Calu3 (cell line): Measurements from ENCODE around the gene CNTN1. TPM values are rescaled to one million over a fixed set of nuclear protein-coding genes. Genes with fewer than 3 reads are reported as not detected.

ENCODE experiments used
- BruUV-seq: library from RNA; stranded (reverse); fragments of 400-500 nt; replicated peaks from 2 replicates; lab custom pipeline; 2021; lab: Mats Ljungman, UMichigan
- CTCF ChIA-PET: fragments of 300-600 bp; sonication (Branson Sonifier 250); formaldehyde crosslinking; loops from one replicate; lab custom pipeline; 2022; ENCODE audit warnings: antibody characterized with exemption; lab: Charles Lee
- DNase-seq: peaks from one replicate; pipeline ENCODE4 v3.0.0; 2022
- H3K27ac Mint-ChIP-seq: one replicate; pipeline ENCODE4 v1.8.0; 2022; ENCODE audit warnings: mixed read lengths; ENCODE audit not compliant: unreplicated experiment
- H3K27me3 Mint-ChIP-seq: one replicate; pipeline ENCODE4 v1.8.0; 2022; ENCODE audit warnings: mixed read lengths; ENCODE audit not compliant: unreplicated experiment
- H3K36me3 Mint-ChIP-seq: one replicate; pipeline ENCODE4 v1.8.0; 2022; ENCODE audit warnings: mild to moderate bottlenecking, moderate library complexity, mixed read lengths; ENCODE audit not compliant: insufficient read depth, unreplicated experiment
- H3K4me1 Mint-ChIP-seq: one replicate; pipeline ENCODE4 v1.8.0; 2022; ENCODE audit warnings: mild to moderate bottlenecking, low read depth, mixed read lengths; ENCODE audit not compliant: unreplicated experiment
- H3K4me3 Mint-ChIP-seq: one replicate; pipeline ENCODE4 v1.8.0; 2022; ENCODE audit warnings: mild to moderate bottlenecking, low read depth, moderate library complexity, mixed read lengths; ENCODE audit not compliant: unreplicated experiment
- H3K9me3 Mint-ChIP-seq: one replicate; pipeline ENCODE4 v1.8.0; 2022; ENCODE audit warnings: low read depth, mixed read lengths; ENCODE audit not compliant: unreplicated experiment
- intact Hi-C: fragments of 100-400 bp; cut with micrococcal nuclease; formaldehyde crosslinking; loops from one replicate; pipeline ENCODE4 v1.10.0; 2022; ENCODE audit not compliant: unreplicated experiment
- total RNA-seq: library from RNA; stranded (reverse); gene quantifications from 2 replicates; pipeline ENCODE4 v1.2.3, GENCODE V29; 2022
- TF ChIP-seq, protein P1 (sequence below): fragments of 200-600 bp; IDR thresholded peaks from one replicate; pipeline ENCODE4 v1.8.0; 2022; ENCODE audit warnings: antibody characterized with exemption; ENCODE audit not compliant: unreplicated experiment

CNTN1 gene
- total RNA-seq, 1 experiment from 2014 or later, result not detected

- intact Hi-C loops, result no loop called here
- no TSS peak for BruUV-seq
- TF ChIP-seq, protein P1, sequence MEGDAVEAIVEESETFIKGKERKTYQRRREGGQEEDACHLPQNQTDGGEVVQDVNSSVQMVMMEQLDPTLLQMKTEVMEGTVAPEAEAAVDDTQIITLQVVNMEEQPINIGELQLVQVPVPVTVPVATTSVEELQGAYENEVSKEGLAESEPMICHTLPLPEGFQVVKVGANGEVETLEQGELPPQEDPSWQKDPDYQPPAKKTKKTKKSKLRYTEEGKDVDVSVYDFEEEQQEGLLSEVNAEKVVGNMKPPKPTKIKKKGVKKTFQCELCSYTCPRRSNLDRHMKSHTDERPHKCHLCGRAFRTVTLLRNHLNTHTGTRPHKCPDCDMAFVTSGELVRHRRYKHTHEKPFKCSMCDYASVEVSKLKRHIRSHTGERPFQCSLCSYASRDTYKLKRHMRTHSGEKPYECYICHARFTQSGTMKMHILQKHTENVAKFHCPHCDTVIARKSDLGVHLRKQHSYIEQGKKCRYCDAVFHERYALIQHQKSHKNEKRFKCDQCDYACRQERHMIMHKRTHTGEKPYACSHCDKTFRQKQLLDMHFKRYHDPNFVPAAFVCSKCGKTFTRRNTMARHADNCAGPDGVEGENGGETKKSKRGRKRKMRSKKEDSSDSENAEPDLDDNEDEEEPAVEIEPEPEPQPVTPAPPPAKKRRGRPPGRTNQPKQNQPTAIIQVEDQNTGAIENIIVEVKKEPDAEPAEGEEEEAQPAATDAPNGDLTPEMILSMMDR, result no peak
- Mint-ChIP-seq H3K4me1 (no peaks in the 10 kb centered on the region), H3K36me3 (no peaks in the 10 kb centered on the region), H3K27ac (no peak overlapping the region), H3K27me3 (no peaks in the 10 kb centered on the region), H3K9me3 (no peaks in the 10 kb centered on the region), H3K4me3 (no peak overlapping the region)
- DNase-seq, result no peak
- CTCF ChIA-PET, result no interaction called here
Measured at GRCh38 chr12:40937891-40938290, 245.7 kb downstream of the CNTN1 start.

DNA sequence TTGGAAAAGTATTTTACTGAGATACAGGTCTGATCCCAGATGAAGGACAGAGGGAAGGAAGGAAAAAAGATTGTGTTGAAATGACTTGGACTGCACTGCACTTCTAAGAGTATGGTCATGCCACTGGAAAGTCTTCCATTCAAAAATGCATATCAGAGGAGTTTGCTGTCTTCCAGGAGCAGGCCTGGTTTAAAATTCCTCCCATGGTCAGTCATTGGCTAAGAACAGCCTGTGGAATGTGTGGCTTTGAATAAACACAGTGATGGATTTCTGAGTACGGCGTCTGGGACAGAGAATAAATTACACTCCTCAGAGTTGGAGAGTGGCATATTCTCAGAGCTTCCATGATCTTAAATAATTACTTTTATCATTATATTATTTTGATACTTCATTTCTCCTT, 250.1 kb downstream of the CNTN1 start:
- DNase-seq, result no peak
- Mint-ChIP-seq H3K36me3 (no peaks in the 10 kb centered on the region), H3K4me3 (no peak overlapping the region), H3K27me3 (no peaks in the 10 kb centered on the region), H3K4me1 (no peaks in the 10 kb centered on the region), H3K27ac (no peak overlapping the region), H3K9me3 (no peaks in the 10 kb centered on the region)
- intact Hi-C loops, result no loop called here
- CTCF ChIA-PET, result interaction anchor here (0.5 kb wide), 1 partner anchor 32 kb away, joined by 3 read pairs; no protein-coding TSS in a partner anchor
- BruUV-seq, result no TSS peak
- TF ChIP-seq, protein P1, result no peak

- no TSS peak for BruUV-seq
- Mint-ChIP-seq H3K27ac (no peak overlapping the region), H3K4me1 (no peaks in the 10 kb centered on the region), H3K27me3 (no peaks in the 10 kb centered on the region), H3K36me3 (no peaks in the 10 kb centered on the region), H3K4me3 (no peak overlapping the region), H3K9me3 (no peaks in the 10 kb centered on the region)
- TF ChIP-seq, protein P1, result no peak
- no peak for DNase-seq
- CTCF ChIA-PET, result interaction anchor here (0.8 kb wide), 1 partner anchor 1078 kb away, joined by 3 read pairs; no protein-coding TSS in a partner anchor
- intact Hi-C loops, result loop anchor here (2.0 to 5.0 kb wide), 3 partner anchors 317 to 1157 kb away; no protein-coding TSS in a partner anchor
Measured at GRCh38 chr12:40945772-40946171, 253.5 kb downstream of the CNTN1 start.

DNA sequence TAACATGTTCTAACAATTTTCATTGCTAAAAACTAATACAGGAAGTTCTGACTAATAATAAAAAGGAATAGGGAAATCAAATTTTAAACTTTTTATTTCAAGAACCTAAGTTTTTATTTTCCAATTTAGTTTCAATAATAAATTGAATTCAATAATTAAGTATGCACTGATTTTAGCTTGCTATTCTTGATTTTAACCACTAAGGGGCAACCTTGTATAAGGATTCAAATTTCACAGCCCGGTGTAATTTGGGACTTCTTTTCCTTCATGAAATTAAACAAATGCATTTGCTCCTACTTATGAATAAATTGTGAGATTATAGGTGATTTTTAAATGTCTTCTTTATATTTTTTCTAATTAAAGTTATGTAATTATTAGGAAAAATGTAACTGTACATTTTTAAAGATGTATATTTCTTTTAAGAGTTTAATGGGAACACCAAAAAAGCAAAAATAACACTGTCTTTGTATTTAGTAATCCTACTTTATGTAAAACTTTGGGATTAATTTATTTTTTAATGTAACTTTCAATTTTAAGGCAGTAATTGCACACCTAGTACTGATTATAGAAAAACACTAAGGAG, 254.5 kb downstream of the CNTN1 start:
- no peak for DNase-seq
- no TSS peak for BruUV-seq
- H3K36me3 Mint-ChIP-seq, result no peaks in the 10 kb centered on the region
- CTCF ChIA-PET, result interaction anchor here (0.8 kb wide), 1 partner anchor 1077 kb away, joined by 3 read pairs; no protein-coding TSS in a partner anchor
- H3K4me3 Mint-ChIP-seq, result no peak overlapping the region
- H3K4me1 Mint-ChIP-seq, result no peaks in the 10 kb centered on the region
- TF ChIP-seq, protein P1, result peak; percentile 17
- no peak overlapping the region for H3K27ac Mint-ChIP-seq
- H3K9me3 Mint-ChIP-seq, result no peaks in the 10 kb centered on the region
- intact Hi-C loops, result loop anchor here (2.0 to 5.0 kb wide), 3 partner anchors 316 to 1156 kb away; no protein-coding TSS in a partner anchor
- H3K27me3 Mint-ChIP-seq, result no peaks in the 10 kb centered on the region
